Gastrocnemius medialis (tissue), 4 donors: Measurements from ENCODE around the gene MYO6.

ENCODE experiments used
- CTCF ChIP-seq, 5 experiments: fragments of 450-650 bp in 3 of 5; fragments of 200-600 bp in 2 of 5; sonication (generic) in 2 of 5; IDR thresholded peaks in 4 of 5; conservative IDR thresholded peaks in 1 of 5; 1 replicate in 4 of 5; 2 replicates in 1 of 5; pipeline ENCODE4 v1.5.1; 2016 to 2019; ENCODE audit warnings: antibody characterized with exemption in 5 of 5, mild to moderate bottlenecking in 3 of 5, moderate library complexity in 3 of 5
- POLR2A ChIP-seq, 2 donors: fragments of 450-650 bp; IDR thresholded peaks; one replicate each; pipeline ENCODE4 v1.6.1; 2017; ENCODE audit warnings: antibody characterized with exemption in 2 of 2, mild to moderate bottlenecking in 2 of 2, moderate library complexity in 2 of 2

GRCh38 chr6:75808507-75808906 is 59.5 kb downstream of the MYO6 start:
- TF ChIP-seq CTCF (IDR thresholded peaks at IDR 0.05 in 4 of 5, conservative IDR thresholded peaks at IDR 0.05 in 1 of 5) (no peak), POLR2A (IDR thresholded peaks at IDR 0.05) (no peak)
